NB4 (cell line): ENCODE measurements around the gene DHX57.
"Not testable (repeated sequence)": the region's sequence is repeated elsewhere in the genome, so short reads cannot be mapped to it uniquely, and the experiment has no call there.

Experiments
- POLR2A ChIP-seq: IDR thresholded peaks from 2 replicates; pipeline ENCODE4 v1.6.1; 2011; ENCODE audit warnings: mild to moderate bottlenecking; ENCODE audit not compliant: insufficient read length; ENCODE audit errors: extremely low read depth
- TF ChIP-seq, protein P1 (sequence below): IDR thresholded peaks from one replicate; pipeline ENCODE4 v1.5.1; 2012; ENCODE audit warnings: low read depth, low read length

DNA sequence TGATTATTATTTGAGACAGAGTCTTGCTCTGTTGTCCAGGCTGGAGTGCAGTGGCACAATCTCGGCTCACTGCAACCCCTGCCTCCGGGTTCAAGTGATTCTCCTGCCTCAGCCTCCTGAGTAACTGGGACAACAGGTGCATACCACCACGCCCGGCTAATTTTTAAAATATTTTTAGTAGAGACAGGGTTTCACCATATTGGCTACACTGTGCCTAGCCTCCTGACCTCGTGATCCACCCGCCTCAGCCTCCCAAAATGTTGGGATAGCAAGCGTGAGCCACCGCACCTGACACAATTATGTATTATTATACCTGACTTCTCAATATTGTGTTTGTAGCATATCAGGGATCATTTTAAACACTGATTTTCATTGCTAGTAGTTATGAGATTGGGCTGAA, 83.4 kb downstream of the DHX57 start:
- TF ChIP-seq, protein P1, sequence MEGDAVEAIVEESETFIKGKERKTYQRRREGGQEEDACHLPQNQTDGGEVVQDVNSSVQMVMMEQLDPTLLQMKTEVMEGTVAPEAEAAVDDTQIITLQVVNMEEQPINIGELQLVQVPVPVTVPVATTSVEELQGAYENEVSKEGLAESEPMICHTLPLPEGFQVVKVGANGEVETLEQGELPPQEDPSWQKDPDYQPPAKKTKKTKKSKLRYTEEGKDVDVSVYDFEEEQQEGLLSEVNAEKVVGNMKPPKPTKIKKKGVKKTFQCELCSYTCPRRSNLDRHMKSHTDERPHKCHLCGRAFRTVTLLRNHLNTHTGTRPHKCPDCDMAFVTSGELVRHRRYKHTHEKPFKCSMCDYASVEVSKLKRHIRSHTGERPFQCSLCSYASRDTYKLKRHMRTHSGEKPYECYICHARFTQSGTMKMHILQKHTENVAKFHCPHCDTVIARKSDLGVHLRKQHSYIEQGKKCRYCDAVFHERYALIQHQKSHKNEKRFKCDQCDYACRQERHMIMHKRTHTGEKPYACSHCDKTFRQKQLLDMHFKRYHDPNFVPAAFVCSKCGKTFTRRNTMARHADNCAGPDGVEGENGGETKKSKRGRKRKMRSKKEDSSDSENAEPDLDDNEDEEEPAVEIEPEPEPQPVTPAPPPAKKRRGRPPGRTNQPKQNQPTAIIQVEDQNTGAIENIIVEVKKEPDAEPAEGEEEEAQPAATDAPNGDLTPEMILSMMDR: not testable (repeated sequence)
- TF ChIP-seq POLR2A: not testable (repeated sequence)
